ENCODE data around the gene ATP12A. TPM values are rescaled to one million over a fixed set of nuclear protein-coding genes. Genes with fewer than 3 reads are reported as not detected.

The ATP12A gene
- total and polyA plus RNA-seq, 2 of the 8 experiments (the other 6 are each of a cell fraction or from before 2014, with no cell fraction given) = 0.80 to 1.3 TPM

GRCh38 chr13:24636776-24637175 is 43.4 kb upstream of the ATP12A start:
- no peak overlapping the region for H3K4ac ChIP-seq (replicated peaks; ENCODE audit: insufficient read length, low read depth, low read length)
- H3K14ac ChIP-seq (ENCODE audit: insufficient read length) = no peak overlapping the region
- H3K4me1 ChIP-seq (replicated peaks in 1 of 4; ENCODE audit: control insufficient read depth in 3 of 4, insufficient read depth in 4 of 4, low read length in 3 of 4) = no peaks in the 10 kb centered on the region; a peak in 1 of 7 replicates
- no peaks in the 10 kb centered on the region for H3K79me1 ChIP-seq (ENCODE audit: low read depth, low read length)
- DNase-seq (ENCODE audit: low read depth in 1 of 2, low spot score in 2 of 2) = no peak
- no peak overlapping the region for H4K5ac ChIP-seq (ENCODE audit: insufficient read length, low read depth, low read length)
- no peaks in the 10 kb centered on the region for H3K79me2 ChIP-seq (ENCODE audit: control insufficient read depth in 1 of 2, insufficient read depth in 2 of 2, low read length in 2 of 2)
- H3K56ac ChIP-seq (replicated peaks; ENCODE audit: insufficient read length, low read depth, low read length) = no peak overlapping the region
- H2BK15ac ChIP-seq (ENCODE audit: low read length) = no peak overlapping the region
- no peak overlapping the region for H3K27ac ChIP-seq (ENCODE audit: low read depth, low read length)
- H3K9me3 ChIP-seq (ENCODE audit: insufficient read depth in 2 of 2, low read depth in 1 of 2, low read length in 1 of 2) = no peaks in the 10 kb centered on the region
- H4K91ac ChIP-seq (replicated peaks; ENCODE audit: insufficient read length, low read length) = no peak overlapping the region
- no peak overlapping the region for H2AFZ ChIP-seq (ENCODE audit: low read length)
- no peak overlapping the region for H2BK12ac ChIP-seq (ENCODE audit: low read depth, low read length)
- CTCF ChIA-PET (ENCODE audit: partially characterized antibody) = interaction anchor here (1.1 to 3.1 kb wide), 6 partner anchors 9 to 35 kb away, joined by 3 to 17 read pairs (median 5); no protein-coding TSS in a partner anchor
- H4K20me1 ChIP-seq (replicated peaks in 1 of 2; ENCODE audit: control insufficient read depth in 1 of 2, insufficient read depth in 2 of 2, low read length in 2 of 2) = no peaks in the 10 kb centered on the region
- H3K4me2 ChIP-seq (ENCODE audit: insufficient read depth in 1 of 2, low read depth in 2 of 2, low read length in 2 of 2) = no peak overlapping the region
- H3K23me2 ChIP-seq (ENCODE audit: low read depth, low read length) = no peaks in the 10 kb centered on the region
- H2BK20ac ChIP-seq (ENCODE audit: low read length) = no peak overlapping the region
- H4K8ac ChIP-seq (ENCODE audit: extremely low read depth, insufficient read depth, low read length) = no peak overlapping the region
- H3K4me3 ChIP-seq (ENCODE audit: extremely low read depth in 1 of 4, insufficient read depth in 2 of 4, low read depth in 3 of 4, low read length in 4 of 4) = no peak overlapping the region
- no peak for FAIRE-seq
- H3K18ac ChIP-seq (ENCODE audit: extremely low read depth, low read length) = no peak overlapping the region
- no peak overlapping the region for H2AK5ac ChIP-seq (ENCODE audit: low read depth, low read length)
- POLR2A ChIA-PET (ENCODE audit: partially characterized antibody) = no interaction called here
- WGBS, 2 experiments (ENCODE audit: extremely low coverage in 1 of 2, insufficient coverage in 1 of 2, insufficient read length in 1 of 2, insufficient replicate concordance in 2 of 2, low coverage in 1 of 2, low lambda C conversion rate in 2 of 2, missing lambda C conversion rate in 1 of 2) = 92% methylated on average over 8 of the region's 8 CpGs; no CpG with 5 or more reads in 1 of the 2 experiments
- no peaks in the 10 kb centered on the region for H3K36me3 ChIP-seq (ENCODE audit: control insufficient read depth in 2 of 4, insufficient read depth in 4 of 4, low read length in 3 of 4)
- no peak overlapping the region for H2BK120ac ChIP-seq (replicated peaks; ENCODE audit: low read depth, low read length)
- no peaks in the 10 kb centered on the region for H3K27me3 ChIP-seq (replicated peaks in 1 of 4; ENCODE audit: control insufficient read depth in 3 of 4, extremely low read depth in 1 of 4, insufficient read depth in 3 of 4, low read length in 3 of 4)
- H3K9ac ChIP-seq (replicated peaks in 1 of 4; ENCODE audit: extremely low read depth in 1 of 4, low read depth in 3 of 4, low read length in 3 of 4) = no peak overlapping the region
- H2BK5ac ChIP-seq (ENCODE audit: low read depth, low read length) = no peak overlapping the region
- no peak overlapping the region for H3K23ac ChIP-seq (ENCODE audit: insufficient read length)
- TF ChIP-seq RXRA (IDR thresholded peaks at IDR 0.05; ENCODE audit: insufficient read depth, low read depth, low read length) = no peak
- no peak for TF ChIP-seq E2F6 (IDR thresholded peaks at IDR 0.05)
- TF ChIP-seq TBP (IDR thresholded peaks at IDR 0.05; ENCODE audit: low read depth, low read length) = no peak
- no peak for TF ChIP-seq EP300 (IDR thresholded peaks at IDR 0.05; ENCODE audit: borderline replicate concordance in 1 of 2, low read depth in 2 of 2, low read length in 2 of 2)
- TF ChIP-seq BRCA1 (IDR thresholded peaks at IDR 0.05; ENCODE audit: low read depth, low read length) = no peak
- no peak for TF ChIP-seq TCF12 (IDR thresholded peaks at IDR 0.05; ENCODE audit: low read depth, low read length)
- TF ChIP-seq HDAC2 (IDR thresholded peaks at IDR 0.05; ENCODE audit: borderline replicate concordance in 1 of 2, low read depth in 2 of 2, low read length in 2 of 2) = no peak
- no peak for TF ChIP-seq CREB1 (IDR thresholded peaks at IDR 0.05)
- no peak for TF ChIP-seq ASH2L (IDR thresholded peaks at IDR 0.05; ENCODE audit: low read length)
- no peak for TF ChIP-seq CHD1 (IDR thresholded peaks at IDR 0.05; ENCODE audit: low read depth, low read length)
- TF ChIP-seq USF2 (IDR thresholded peaks at IDR 0.05; ENCODE audit: low read length) = no peak

All from H1 (cell line).